Spleen (tissue), 11 donors: ENCODE measurements around the gene SMIM10L2A. TPM values are rescaled to one million over a fixed set of nuclear protein-coding genes. Genes with fewer than 3 reads are reported as not detected.

ENCODE experiments used
- DNase-seq: peaks from one replicate; pipeline ENCODE4 v3.0.0-alpha.2; 2020
- H3K27ac ChIP-seq, 8 donors: fragments of 200-600 bp; sonication (generic) in 7 of 8; 1 replicate in 4 of 8; 2 replicates in 4 of 8; pipeline versions ENCODE4 v1.5.0 to v1.8.0; 2016 to 2021; ENCODE audit warnings: inconsistent platforms in 4 of 8, mild to moderate bottlenecking in 4 of 8, moderate library complexity in 1 of 8
- H3K27me3 ChIP-seq, 7 donors: fragments of 200-600 bp; sonication (generic) in 6 of 7; replicated peaks in 1 of 7; 1 replicate in 4 of 7; 2 replicates in 3 of 7; pipeline versions ENCODE4 v1.5.0 to v1.8.0; 2016 to 2021; ENCODE audit warnings: inconsistent platforms in 3 of 7, mild to moderate bottlenecking in 1 of 7
- H3K36me3 ChIP-seq, 6 donors: fragments of 200-600 bp; sonication (generic) in 5 of 6; 1 replicate in 4 of 6; 2 replicates in 2 of 6; pipeline versions ENCODE4 v1.5.0 to v1.8.0; 2016 to 2021; ENCODE audit warnings: inconsistent platforms in 2 of 6
- H3K4me1 ChIP-seq, 6 donors: fragments of 200-600 bp; sonication (generic) in 5 of 6; 1 replicate in 3 of 6; 2 replicates in 3 of 6; pipeline versions ENCODE4 v1.5.0 to v1.8.0; 2016 to 2021; ENCODE audit warnings: inconsistent platforms in 3 of 6
- H3K4me3 ChIP-seq, 8 donors: fragments of 200-600 bp; sonication (generic) in 7 of 8; 1 replicate in 4 of 8; 2 replicates in 4 of 8; pipeline versions ENCODE4 v1.5.0 to v1.8.0; 2016 to 2021; ENCODE audit warnings: inconsistent platforms in 4 of 8, mild to moderate bottlenecking in 4 of 8, moderate library complexity in 2 of 8
- H3K9me3 ChIP-seq, 8 donors: fragments of 200-600 bp; sonication (generic) in 7 of 8; 1 replicate in 4 of 8; 2 replicates in 4 of 8; pipeline versions ENCODE4 v1.5.0 to v1.8.0; 2016 to 2021; ENCODE audit warnings: inconsistent platforms in 4 of 8
- POLR2A ChIP-seq, 3 donors: fragments of 450-650 bp; IDR thresholded peaks; one replicate each; pipeline ENCODE4 v1.5.1; 2017; ENCODE audit warnings: antibody characterized with exemption in 3 of 3, mild to moderate bottlenecking in 1 of 3
- POLR2AphosphoS5 ChIP-seq, 3 donors: sonication (generic); formaldehyde crosslinking; IDR thresholded peaks; one replicate each; pipeline ENCODE4 v1.5.1; 2017; ENCODE audit warnings: antibody characterized with exemption in 3 of 3
- WGBS, 5 donors: extraction: QIAGEN DNeasy Blood & Tissue Kit in 3 of 5; methylation state at CpG; one replicate each; pipeline versions ENCODE4 v1.1.5 to v1.1.7; 2013 to 2018; 5-methylcytosine and 5-hydroxymethylcytosine counted together
- intact Hi-C: fragments of 100-400 bp; cut with DNase I; formaldehyde crosslinking; loops from one replicate; pipeline ENCODE4 v1.15.0; 2023; ENCODE audit warnings: low total_unique reads
- polyA plus RNA-seq, 3 donors: library from polyadenylated mRNA; stranded (reverse); fragments of 200-250 nt; gene quantifications; one replicate each; pipeline ENCODE4 v1.2.1, GENCODE V29; 2013
- total RNA-seq, 7 donors: library from RNA; depleted of rRNA in 3 of 7; stranded (reverse); fragments of >200 nt in 3 of 7; fragmentation: NEBNext Ultra II Directional in 4 of 7; extraction: Animal tissue kit (Norgen Biotek cat#: 25700) in 4 of 7; gene quantifications; one replicate each; pipeline versions ENCODE4 v1.1.0 to v1.2.1, GENCODE V29; 2016 to 2021
- TF ChIP-seq, protein P1 (sequence below), 11 experiments: fragments of 200-600 bp in 7 of 11; fragments of 450-650 bp in 4 of 11; sonication (generic) in 4 of 11; IDR thresholded peaks in 8 of 11; conservative IDR thresholded peaks in 3 of 11; 1 replicate in 7 of 11; 2 replicates in 4 of 11; pipeline versions ENCODE4 v1.4.0 to v1.8.0; 2016 to 2021; ENCODE audit warnings: antibody characterized with exemption in 11 of 11, inconsistent platforms in 4 of 11, mild to moderate bottlenecking in 1 of 11
- donor health status: healthy with polysubstance abuse.
- donor health status: DM: no; HTN: no; CAD: no; lungs with moderate emphysema.
- donor health status: DM: no; HTN: no; CAD: no.
- donor health status: Bipolar disorder and iron deficiency.
- donor health status: healthy.
- donor health status: DM: no; HTN: no; CAD: no.
- donor health status: DM: yes; HTN: yes; CAD: no.

The SMIM10L2A gene
- total and polyA plus RNA-seq, 10 donors, result 0.50 to 7.7 (median 2.9) TPM

DNA sequence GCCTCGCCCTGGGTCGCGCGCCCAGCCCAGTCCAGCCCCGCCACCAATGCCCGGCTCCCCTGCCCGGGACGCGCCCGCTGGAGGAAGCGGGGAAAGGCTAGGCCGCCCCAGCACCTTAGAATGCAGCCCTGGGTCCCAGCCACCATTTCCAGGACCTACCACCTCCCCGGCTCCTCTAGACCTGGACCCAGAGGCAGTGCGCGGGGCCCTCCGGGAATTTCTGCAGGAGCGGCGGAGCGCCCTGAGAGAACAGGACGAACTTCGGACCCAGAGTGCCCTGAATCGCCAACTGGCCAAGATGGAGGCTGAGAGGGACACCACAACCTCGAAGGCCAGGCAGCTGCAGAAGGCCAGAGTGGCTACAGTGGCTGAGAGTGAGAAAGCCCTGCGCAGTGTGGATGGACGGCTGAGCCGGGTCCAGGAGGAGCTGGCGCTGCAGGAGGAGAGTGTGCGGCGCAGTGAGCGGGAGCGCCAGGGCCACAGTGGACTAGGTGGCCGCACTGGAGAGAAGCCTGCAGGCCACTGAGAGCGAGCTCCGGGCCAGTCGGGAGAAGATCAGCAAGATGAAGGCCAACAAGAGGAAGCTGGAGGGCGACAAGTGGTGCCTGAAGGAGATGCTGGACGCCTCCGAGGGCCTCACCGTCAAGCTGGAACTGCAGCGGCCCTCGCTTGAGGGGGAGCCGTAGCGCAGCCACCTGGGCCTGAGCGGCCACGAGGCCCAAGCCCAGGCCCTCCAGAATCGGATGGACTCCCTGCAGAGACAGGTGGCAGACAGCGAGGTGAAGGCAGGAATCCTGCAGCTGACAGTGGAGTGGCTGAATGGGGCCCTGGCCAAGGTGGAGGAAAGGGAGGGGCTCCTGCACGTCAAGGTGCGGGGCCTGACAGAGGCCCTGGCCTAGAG is 15.5 kb downstream of the SMIM10L2A start:
- H3K4me3 ChIP-seq, result no peak overlapping the region
- no peaks in the 10 kb centered on the region for H3K36me3 ChIP-seq
- no peak for DNase-seq
- no peaks in the 10 kb centered on the region for H3K9me3 ChIP-seq
- WGBS, 5 donors, result 90 to 96% (median 93%) methylated on average over 13 to 49 of the region's 49 CpGs
- H3K4me1 ChIP-seq, result no peaks in the 10 kb centered on the region
- peaks cover 0 to 3% (median 0%) of the 10 kb centered on the region in 7 donors for H3K27me3 ChIP-seq
- TF ChIP-seq POLR2AphosphoS5 (IDR thresholded peaks at IDR 0.05), result no peak
- TF ChIP-seq, protein P1, sequence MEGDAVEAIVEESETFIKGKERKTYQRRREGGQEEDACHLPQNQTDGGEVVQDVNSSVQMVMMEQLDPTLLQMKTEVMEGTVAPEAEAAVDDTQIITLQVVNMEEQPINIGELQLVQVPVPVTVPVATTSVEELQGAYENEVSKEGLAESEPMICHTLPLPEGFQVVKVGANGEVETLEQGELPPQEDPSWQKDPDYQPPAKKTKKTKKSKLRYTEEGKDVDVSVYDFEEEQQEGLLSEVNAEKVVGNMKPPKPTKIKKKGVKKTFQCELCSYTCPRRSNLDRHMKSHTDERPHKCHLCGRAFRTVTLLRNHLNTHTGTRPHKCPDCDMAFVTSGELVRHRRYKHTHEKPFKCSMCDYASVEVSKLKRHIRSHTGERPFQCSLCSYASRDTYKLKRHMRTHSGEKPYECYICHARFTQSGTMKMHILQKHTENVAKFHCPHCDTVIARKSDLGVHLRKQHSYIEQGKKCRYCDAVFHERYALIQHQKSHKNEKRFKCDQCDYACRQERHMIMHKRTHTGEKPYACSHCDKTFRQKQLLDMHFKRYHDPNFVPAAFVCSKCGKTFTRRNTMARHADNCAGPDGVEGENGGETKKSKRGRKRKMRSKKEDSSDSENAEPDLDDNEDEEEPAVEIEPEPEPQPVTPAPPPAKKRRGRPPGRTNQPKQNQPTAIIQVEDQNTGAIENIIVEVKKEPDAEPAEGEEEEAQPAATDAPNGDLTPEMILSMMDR (IDR thresholded peaks at IDR 0.05 in 8 of 11, conservative IDR thresholded peaks at IDR 0.05 in 3 of 11), result no peak
- no peak for TF ChIP-seq POLR2A (IDR thresholded peaks at IDR 0.05)
- H3K27ac ChIP-seq, result no peak overlapping the region
- intact Hi-C loops, result no loop called here

- TF ChIP-seq POLR2A (IDR thresholded peaks at IDR 0.05) (no peak), POLR2AphosphoS5 (IDR thresholded peaks at IDR 0.05) (no peak)
- TF ChIP-seq, protein P1 (IDR thresholded peaks at IDR 0.05 in 8 of 11, conservative IDR thresholded peaks at IDR 0.05 in 3 of 11), result no peak
These were observed 16.4 kb downstream of the SMIM10L2A start for GRCh38 chrX:135437867-135438733.

GRCh38 chrX:135438734-135439043 is 16.9 kb downstream of the SMIM10L2A start:
- intact Hi-C loops, result no loop called here
- Histone ChIP-seq H3K4me1 (no peaks in the 10 kb centered on the region), H3K27me3 (peaks cover 0 to 3% (median 0%) of the 10 kb centered on the region in 7 donors), H3K36me3 (no peaks in the 10 kb centered on the region), H3K4me3 (no peak overlapping the region), H3K9me3 (no peaks in the 10 kb centered on the region), H3K27ac (no peak overlapping the region)
- WGBS, 5 donors, result 65 to 90% (median 75%) methylated on average over 3 to 7 of the region's 7 CpGs
- peak; percentile 67 for DNase-seq
- TF ChIP-seq POLR2AphosphoS5 (IDR thresholded peaks at IDR 0.05), result no peak
- TF ChIP-seq, protein P1 (IDR thresholded peaks at IDR 0.05 in 8 of 11, conservative IDR thresholded peaks at IDR 0.05 in 3 of 11), result no peak
- no peak for TF ChIP-seq POLR2A (IDR thresholded peaks at IDR 0.05)

More at GRCh38 chrX:135437867-135438733, 16.4 kb downstream of the SMIM10L2A start:
- 77 to 91% (median 87%) methylated on average over 6 to 28 of the region's 28 CpGs for WGBS, 5 donors
- DNase-seq, result peak; percentile 64
- Histone ChIP-seq H3K4me3 (no peak overlapping the region), H3K27me3 (peaks cover 0 to 3% (median 0%) of the 10 kb centered on the region in 7 donors), H3K27ac (no peak overlapping the region), H3K36me3 (no peaks in the 10 kb centered on the region), H3K4me1 (no peaks in the 10 kb centered on the region), H3K9me3 (no peaks in the 10 kb centered on the region)
- intact Hi-C loops, result no loop called here
